GM12891 (cell line): ENCODE data around the gene PDIK1L. TPM values are rescaled to one million over a fixed set of nuclear protein-coding genes. Genes with fewer than 3 reads are reported as not detected.

Source experiments
- DNase-seq: peaks from one replicate; pipeline ENCODE4 v3.0.0; 2011; ENCODE audit warnings: low spot score; ENCODE audit not compliant: insufficient read length
- FAIRE-seq: peaks from 2 replicates; lab custom pipeline; 2011; peaks lifted over from hg19 to GRCh38; lab: Jason Lieb, UNC
- PAX5 ChIP-seq: IDR thresholded peaks from 2 replicates; pipeline ENCODE4 v1.6.1; 2011; ENCODE audit warnings: low read length, moderate library complexity, mild to moderate bottlenecking; ENCODE audit not compliant: insufficient read depth, severe bottlenecking
- POLR2A ChIP-seq: IDR thresholded peaks from 2 replicates; pipeline ENCODE4 v1.6.1; 2011; ENCODE audit warnings: low read depth, low read length, control low read depth
- POLR2AphosphoS5 ChIP-seq: IDR thresholded peaks from 2 replicates; pipeline ENCODE4 v1.6.1; 2011; ENCODE audit warnings: low read depth, low read length, control low read depth
- POU2F2 ChIP-seq: IDR thresholded peaks from 2 replicates; pipeline ENCODE4 v1.6.1; 2011; ENCODE audit warnings: low read depth, mild to moderate bottlenecking, control low read depth, low read length, moderate library complexity
- SPI1 ChIP-seq: IDR thresholded peaks from 2 replicates; pipeline ENCODE4 v1.6.1; 2011; ENCODE audit warnings: low read depth, low read length, control low read depth
- TAF1 ChIP-seq: IDR thresholded peaks from 2 replicates; pipeline ENCODE4 v1.6.1; 2011; ENCODE audit warnings: low read depth, low read length, control low read depth
- polyA plus RNA-seq: library from polyadenylated mRNA; unstranded; fragments of >200 nt; gene quantifications from one replicate; pipeline ENCODE4 v1.2.1, GENCODE V29; 2012; ENCODE audit warnings: low read depth, missing spikeins, inconsistent platforms; ENCODE audit not compliant: missing spikeins

The PDIK1L gene
- 2.7 TPM for polyA plus RNA-seq

GRCh38 chr1:26111530-26112406 is at the start of gene PDIK1L:
TSS of gene PDIK1L (plus strand) at chr1:26111824. CDS start at chr1:26114309, 2,485 bp downstream.
- FAIRE-seq (peak; percentile 99), DNase-seq (peak; percentile 83)
- TF ChIP-seq POU2F2: no peak
- TF ChIP-seq SPI1: no peak
- TF ChIP-seq POLR2AphosphoS5: peak; percentile 60; the same call in 1 of the 2 replicates
- peak; percentile 85 for TF ChIP-seq PAX5
- TF ChIP-seq POLR2A: peak; percentile 86
- TF ChIP-seq TAF1: peak; percentile 86

GRCh38 chr1:26064553-26064952 is 47.1 kb upstream of the PDIK1L start:
- DNase-seq: no peak
- FAIRE-seq: no peak
- TF ChIP-seq SPI1: no peak
- no peak for TF ChIP-seq POLR2A
- TF ChIP-seq PAX5: no peak
- no peak for TF ChIP-seq POU2F2
- TF ChIP-seq POLR2AphosphoS5: no peak
- no peak for TF ChIP-seq TAF1

- no peak for TF ChIP-seq TAF1
- TF ChIP-seq POU2F2: no peak
- no peak for TF ChIP-seq POLR2AphosphoS5
- no peak for TF ChIP-seq PAX5
- TF ChIP-seq SPI1: no peak
- no peak for TF ChIP-seq POLR2A
- no peak for DNase-seq
- no peak for FAIRE-seq
These were observed 45.5 kb upstream of the PDIK1L start for GRCh38 chr1:26066160-26066559.

- DNase-seq: no peak
- TF ChIP-seq TAF1: no peak
- TF ChIP-seq POLR2AphosphoS5: no peak
- no peak for TF ChIP-seq POLR2A
- TF ChIP-seq PAX5: no peak
- no peak for TF ChIP-seq SPI1
- TF ChIP-seq POU2F2: no peak
- no peak for FAIRE-seq
These were observed 44.8 kb upstream of the PDIK1L start for GRCh38 chr1:26066857-26067256.

GRCh38 chr1:26067432-26067911 is 44.2 kb upstream of the PDIK1L start, which contains the start of gene TRIM63:
TSS of gene TRIM63 (minus strand) at chr1:26067630. CDS start at chr1:26067494, 136 bp downstream.
- no peak for FAIRE-seq

DNA sequence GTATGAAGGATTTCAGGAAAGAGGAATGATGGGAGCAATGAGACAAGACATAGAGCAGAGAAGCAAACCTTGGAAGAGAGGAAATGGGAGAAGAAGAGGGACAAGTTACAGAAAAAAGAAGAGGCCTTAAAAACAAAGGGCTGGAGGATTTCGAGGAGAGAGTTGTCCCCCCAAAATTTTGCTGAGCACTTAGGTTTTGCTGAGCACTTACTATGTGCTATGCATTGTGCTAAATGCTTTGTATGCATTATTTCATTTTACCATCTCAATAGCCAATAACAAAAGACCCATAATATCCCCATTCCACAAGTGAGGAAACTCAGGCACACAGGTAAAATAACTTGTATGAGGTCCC is 41.7 kb upstream of the PDIK1L start:
- FAIRE-seq (no peak), DNase-seq (no peak)
- no peak for TF ChIP-seq POU2F2
- no peak for TF ChIP-seq SPI1
- no peak for TF ChIP-seq PAX5
- TF ChIP-seq POLR2A: no peak
- no peak for TF ChIP-seq TAF1
- no peak for TF ChIP-seq POLR2AphosphoS5

More at GRCh38 chr1:26067432-26067911, 44.2 kb upstream of the PDIK1L start, which contains the start of gene TRIM63:
- TF ChIP-seq POLR2A: no peak
- TF ChIP-seq TAF1: no peak
- no peak for TF ChIP-seq POU2F2
- no peak for TF ChIP-seq PAX5
- TF ChIP-seq POLR2AphosphoS5: no peak
- TF ChIP-seq SPI1: no peak
- no peak for DNase-seq

DNA sequence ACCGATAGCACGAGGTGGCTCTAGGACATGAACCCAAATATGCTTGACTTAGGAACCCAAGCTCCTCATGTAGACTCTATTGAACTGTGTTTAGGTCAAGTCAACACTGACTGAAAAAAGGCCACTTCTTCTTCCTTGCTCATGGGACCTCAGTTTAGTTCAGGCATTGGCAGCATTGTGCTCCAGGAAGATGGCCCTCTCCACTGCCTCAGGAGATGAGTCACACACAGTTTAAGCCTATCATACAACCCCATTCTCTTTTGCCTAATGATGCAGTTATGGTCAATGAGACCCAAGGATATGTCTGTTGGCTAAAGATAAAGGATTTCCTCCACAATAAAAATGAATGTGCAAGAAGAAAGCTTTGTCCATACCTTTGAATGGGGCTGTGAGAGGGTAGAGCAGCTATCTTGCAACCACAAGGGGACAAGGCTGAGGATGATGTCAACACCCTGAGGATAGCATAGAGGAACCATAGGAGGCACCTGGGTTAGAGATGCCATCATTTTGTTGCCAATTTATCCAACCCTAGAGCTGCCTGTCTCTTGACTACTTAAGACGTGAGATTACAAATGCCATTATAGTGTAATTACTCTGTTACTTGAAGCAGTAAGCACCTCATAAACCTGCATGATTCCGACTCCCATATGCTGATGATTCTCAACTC is 41.2 kb upstream of the PDIK1L start:
- TF ChIP-seq POU2F2 (no peak), PAX5 (no peak), POLR2A (no peak)
- DNase-seq: no peak
- no peak for FAIRE-seq

DNA sequence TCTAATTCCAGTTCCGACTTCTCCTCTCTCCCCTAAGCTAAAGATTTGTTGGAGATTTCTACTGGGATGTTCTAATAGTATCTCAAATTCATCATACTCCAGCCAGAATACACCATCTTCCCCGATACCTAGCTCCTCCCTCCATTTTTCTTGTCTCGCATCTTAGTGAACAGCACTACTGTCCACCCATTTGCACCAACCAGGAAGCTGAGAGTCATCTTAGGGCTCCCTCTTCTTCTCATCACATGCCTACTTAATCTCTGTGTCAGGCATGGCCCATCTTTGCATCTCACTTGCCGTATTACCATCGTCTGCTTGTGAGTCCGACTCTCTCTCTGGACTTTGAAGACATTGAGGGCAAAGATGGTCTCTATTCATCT is 40.7 kb upstream of the PDIK1L start:
- TF ChIP-seq POLR2AphosphoS5 (no peak), POLR2A (no peak), SPI1 (no peak), PAX5 (no peak), TAF1 (no peak), POU2F2 (no peak)

GRCh38 chr1:26072305-26072704 is 39.3 kb upstream of the PDIK1L start:
- TF ChIP-seq POLR2AphosphoS5 (no peak), POU2F2 (no peak), SPI1 (no peak), PAX5 (no peak), TAF1 (no peak), POLR2A (no peak)
- FAIRE-seq (no peak), DNase-seq (no peak)

More for the DNA sequence above, 40.7 kb upstream of the PDIK1L start:
- DNase-seq (no peak), FAIRE-seq (no peak)
